ENCODE measurements around the gene SLF2. TPM values are rescaled to one million over a fixed set of nuclear protein-coding genes. Genes with fewer than 3 reads are reported as not detected.

The SLF2 gene
- total RNA-seq, 3 donors from 2014 or later (not counting 1 experiment from before 2014, with no cell fraction given): 24.2 to 35.4 (median 30.9) TPM

GRCh38 chr10:100939763-100940344 is 27.1 kb downstream of the SLF2 start:
- DNase-seq (no peak), ATAC-seq (no peak)
- Histone ChIP-seq H3K27me3 (ENCODE audit: control insufficient read depth, insufficient read depth, low read length) (no peaks in the 10 kb centered on the region), H3K9me3 (ENCODE audit: control insufficient read depth, insufficient read depth, low read length) (no peaks in the 10 kb centered on the region), H3K4me3 (ENCODE audit: low read length) (no peak overlapping the region), H3K27ac (ENCODE audit: low read length) (no peak overlapping the region), H3K36me3 (ENCODE audit: control insufficient read depth, insufficient read depth, low read length) (peaks cover 54% of the 10 kb centered on the region), H3K4me1 (ENCODE audit: control insufficient read depth, insufficient read depth, low read length) (no peaks in the 10 kb centered on the region)
- intact Hi-C loops (cut with micrococcal nuclease): loop anchor here (10.0 kb wide), 1 partner anchor 375 kb away; no protein-coding TSS in a partner anchor
- H3K4me3 Mint-ChIP-seq: no peak overlapping the region
- H3K27me3 Mint-ChIP-seq (ENCODE audit: low read depth in 2 of 2): no peaks in the 10 kb centered on the region
- no peaks in the 10 kb centered on the region for H3K4me1 Mint-ChIP-seq
- TF ChIP-seq, protein P1, sequence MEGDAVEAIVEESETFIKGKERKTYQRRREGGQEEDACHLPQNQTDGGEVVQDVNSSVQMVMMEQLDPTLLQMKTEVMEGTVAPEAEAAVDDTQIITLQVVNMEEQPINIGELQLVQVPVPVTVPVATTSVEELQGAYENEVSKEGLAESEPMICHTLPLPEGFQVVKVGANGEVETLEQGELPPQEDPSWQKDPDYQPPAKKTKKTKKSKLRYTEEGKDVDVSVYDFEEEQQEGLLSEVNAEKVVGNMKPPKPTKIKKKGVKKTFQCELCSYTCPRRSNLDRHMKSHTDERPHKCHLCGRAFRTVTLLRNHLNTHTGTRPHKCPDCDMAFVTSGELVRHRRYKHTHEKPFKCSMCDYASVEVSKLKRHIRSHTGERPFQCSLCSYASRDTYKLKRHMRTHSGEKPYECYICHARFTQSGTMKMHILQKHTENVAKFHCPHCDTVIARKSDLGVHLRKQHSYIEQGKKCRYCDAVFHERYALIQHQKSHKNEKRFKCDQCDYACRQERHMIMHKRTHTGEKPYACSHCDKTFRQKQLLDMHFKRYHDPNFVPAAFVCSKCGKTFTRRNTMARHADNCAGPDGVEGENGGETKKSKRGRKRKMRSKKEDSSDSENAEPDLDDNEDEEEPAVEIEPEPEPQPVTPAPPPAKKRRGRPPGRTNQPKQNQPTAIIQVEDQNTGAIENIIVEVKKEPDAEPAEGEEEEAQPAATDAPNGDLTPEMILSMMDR (IDR thresholded peaks at IDR 0.05): no peak
- no peak overlapping the region for H3K27ac Mint-ChIP-seq
- H3K9me3 Mint-ChIP-seq: no peaks in the 10 kb centered on the region
- no peaks in the 10 kb centered on the region for H3K36me3 Mint-ChIP-seq

GRCh38 chr10:100942229-100942628 is 29.5 kb downstream of the SLF2 start:
- Mint-ChIP-seq H3K36me3 (no peaks in the 10 kb centered on the region), H3K27ac (no peak overlapping the region)
- WGBS (ENCODE audit: insufficient coverage): 100% methylated on average over 1 of the region's 3 CpGs

GRCh38 chr10:100943508-100943907 is 30.7 kb downstream of the SLF2 start:
- peaks cover 77% of the 10 kb centered on the region for H3K36me3 ChIP-seq (ENCODE audit: control insufficient read depth, insufficient read depth, low read length)

More at GRCh38 chr10:100942229-100942628, 29.5 kb downstream of the SLF2 start:
- Histone ChIP-seq H3K27me3 (ENCODE audit: control insufficient read depth, insufficient read depth, low read length) (no peaks in the 10 kb centered on the region), H3K36me3 (ENCODE audit: control insufficient read depth, insufficient read depth, low read length) (peaks cover 74% of the 10 kb centered on the region), H3K4me1 (ENCODE audit: control insufficient read depth, insufficient read depth, low read length) (no peaks in the 10 kb centered on the region), H3K9me3 (ENCODE audit: control insufficient read depth, insufficient read depth, low read length) (no peaks in the 10 kb centered on the region), H3K27ac (ENCODE audit: low read length) (no peak overlapping the region), H3K4me3 (ENCODE audit: low read length) (no peak overlapping the region)
- no peak for DNase-seq
- intact Hi-C loops (cut with micrococcal nuclease): no loop called here
- H3K9me3 Mint-ChIP-seq: no peaks in the 10 kb centered on the region
- no peak for ATAC-seq
- TF ChIP-seq, protein P1 (IDR thresholded peaks at IDR 0.05): no peak
- H3K4me1 Mint-ChIP-seq: no peaks in the 10 kb centered on the region
- no peak overlapping the region for H3K4me3 Mint-ChIP-seq
- H3K27me3 Mint-ChIP-seq (ENCODE audit: low read depth in 2 of 2): no peaks in the 10 kb centered on the region

More at GRCh38 chr10:100943508-100943907, 30.7 kb downstream of the SLF2 start:
- H3K4me3 ChIP-seq (ENCODE audit: low read length): no peak overlapping the region
- Mint-ChIP-seq H3K4me3 (no peak overlapping the region), H3K27ac (peak overlapping the region; percentile 54 to 64), H3K36me3 (no peaks in the 10 kb centered on the region), H3K4me1 (no peaks in the 10 kb centered on the region), H3K27me3 (ENCODE audit: low read depth in 2 of 2) (no peaks in the 10 kb centered on the region), H3K9me3 (no peaks in the 10 kb centered on the region)
- no peaks in the 10 kb centered on the region for H3K27me3 ChIP-seq (ENCODE audit: control insufficient read depth, insufficient read depth, low read length)
- no peak overlapping the region for H3K27ac ChIP-seq (ENCODE audit: low read length)
- ATAC-seq (no peak), DNase-seq (no peak)
- no peaks in the 10 kb centered on the region for H3K4me1 ChIP-seq (ENCODE audit: control insufficient read depth, insufficient read depth, low read length)
- intact Hi-C loops (cut with micrococcal nuclease): no loop called here
- TF ChIP-seq, protein P1 (IDR thresholded peaks at IDR 0.05): no peak
- no peaks in the 10 kb centered on the region for H3K9me3 ChIP-seq (ENCODE audit: control insufficient read depth, insufficient read depth, low read length)
